Measurements from ENCODE around the gene KIAA1549.

Gene KIAA1549

DNA sequence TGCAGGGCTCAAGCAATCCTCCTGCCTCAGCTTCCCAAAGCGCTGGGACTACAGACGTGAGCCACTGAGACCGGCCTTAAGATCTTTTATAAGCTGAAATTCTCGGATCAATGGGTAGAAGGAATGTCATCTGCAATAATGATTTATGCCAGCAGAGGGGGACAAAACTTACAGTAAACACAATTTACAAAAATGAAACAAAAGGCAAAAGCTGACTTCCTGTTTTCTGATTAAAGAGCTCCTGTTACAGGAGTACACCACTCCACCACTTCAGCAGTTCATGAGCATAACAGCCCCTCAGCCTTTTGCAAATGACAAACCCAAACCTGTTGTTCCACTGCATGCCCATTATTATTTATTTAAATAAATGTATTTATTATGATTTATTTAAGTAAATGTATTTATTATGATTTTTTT lies 94.7 kb downstream of the KIAA1549 start:
- H3K9me3 ChIP-seq (ENCODE audit: control insufficient read depth, low read length) = no peaks in the 10 kb centered on the region
- H4K91ac ChIP-seq (ENCODE audit: low read length) = no peak overlapping the region
- H2BK12ac ChIP-seq (ENCODE audit: low read length in 2 of 2) = no peak overlapping the region
- peaks cover 13% of the 10 kb centered on the region for H3K4me1 ChIP-seq (ENCODE audit: control insufficient read depth, insufficient read depth, low read depth, low read length)
- H3K27ac ChIP-seq (ENCODE audit: low read length, poor library complexity, severe bottlenecking) = no peak overlapping the region
- peak; percentile 73 for DNase-seq
- H3K9ac ChIP-seq (ENCODE audit: low read length) = no peak overlapping the region
- WGBS = 70% methylated on average over 1 of the region's 4 CpGs
- H3K18ac ChIP-seq (ENCODE audit: low read depth in 1 of 2, low read length in 2 of 2) = no peak overlapping the region
- H2BK5ac ChIP-seq (ENCODE audit: low read depth, low read length, poor library complexity, severe bottlenecking) = no peak overlapping the region
- H3K27me3 ChIP-seq (ENCODE audit: control insufficient read depth in 1 of 2, insufficient read depth in 1 of 2, low read length in 2 of 2) = no peaks in the 10 kb centered on the region
- H2AK5ac ChIP-seq (ENCODE audit: low read length, severe bottlenecking) = no peak overlapping the region
- H2BK15ac ChIP-seq (ENCODE audit: low read depth, poor library complexity, severe bottlenecking) = no peak overlapping the region
- no peak overlapping the region for H4K8ac ChIP-seq (ENCODE audit: low read length)
- no peak overlapping the region for H3K4me3 ChIP-seq (ENCODE audit: insufficient read depth in 1 of 2, low read depth in 1 of 2, low read length in 2 of 2)
- no peaks in the 10 kb centered on the region for H3K36me3 ChIP-seq (ENCODE audit: control insufficient read depth in 1 of 2, insufficient read depth in 2 of 2, low read depth in 1 of 2, low read length in 2 of 2)
- no peak overlapping the region for H3K23ac ChIP-seq (ENCODE audit: low read length in 2 of 2)
- no peak overlapping the region for H2BK120ac ChIP-seq (ENCODE audit: low read depth, low read length)
- H3K4me2 ChIP-seq (ENCODE audit: low read length, poor library complexity, severe bottlenecking) = no peak overlapping the region
- H2AFZ ChIP-seq (ENCODE audit: low read depth, low read length) = no peak overlapping the region
- H3K14ac ChIP-seq (ENCODE audit: low read length in 2 of 2) = no peak overlapping the region
- no peak overlapping the region for H3K4ac ChIP-seq (ENCODE audit: low read depth in 1 of 2, low read length in 2 of 2)
- H3K79me1 ChIP-seq (replicated peaks; ENCODE audit: low read length, poor library complexity, severe bottlenecking) = peaks cover 3% of the 10 kb centered on the region

DNA sequence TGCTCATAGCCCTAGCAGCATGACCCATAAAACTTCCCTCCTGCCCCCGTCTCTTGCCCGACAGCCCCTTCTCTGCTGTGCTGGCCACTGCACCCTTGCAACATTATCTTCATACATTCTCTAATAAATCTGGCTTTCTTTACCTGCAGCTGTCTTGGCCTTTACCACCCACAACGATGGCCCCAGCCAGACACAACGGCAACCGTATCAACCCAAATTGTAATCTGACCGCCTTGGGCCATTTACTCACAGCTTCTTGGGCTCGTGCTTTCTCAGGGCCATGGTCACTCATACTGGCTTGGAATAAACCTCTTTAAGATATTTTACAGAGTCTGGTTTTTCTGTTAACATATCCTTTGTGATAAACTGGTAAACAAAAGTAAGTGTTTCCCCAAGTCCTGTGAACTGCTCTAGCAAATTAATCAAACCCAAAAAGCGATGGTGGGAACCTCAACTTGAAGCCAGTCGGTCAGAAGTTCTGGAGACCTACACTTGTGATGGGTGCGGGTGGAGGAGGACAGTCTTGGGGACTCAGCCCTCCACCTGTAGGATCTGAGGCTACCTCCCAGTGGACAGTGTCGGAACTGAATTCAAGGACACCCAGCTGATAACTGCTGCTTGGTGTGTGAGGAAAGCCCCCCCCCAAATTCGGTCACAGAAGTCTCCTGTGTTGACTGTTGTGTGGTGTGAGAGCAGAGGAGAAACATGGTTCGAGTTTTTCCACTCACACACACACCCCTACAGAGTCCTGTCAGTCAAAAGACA lies 95.6 kb downstream of the KIAA1549 start:
- no peak overlapping the region for H3K9ac ChIP-seq (ENCODE audit: low read length)
- no peak overlapping the region for H2BK12ac ChIP-seq (ENCODE audit: low read length in 2 of 2)
- H3K36me3 ChIP-seq (ENCODE audit: control insufficient read depth in 1 of 2, insufficient read depth in 2 of 2, low read depth in 1 of 2, low read length in 2 of 2) = peaks cover 0 to 6% of the 10 kb centered on the region in 2 experiments
- H2BK120ac ChIP-seq (ENCODE audit: low read depth, low read length) = no peak overlapping the region
- no peak overlapping the region for H3K4me2 ChIP-seq (ENCODE audit: low read length, poor library complexity, severe bottlenecking)
- peaks cover 3% of the 10 kb centered on the region for H3K79me1 ChIP-seq (replicated peaks; ENCODE audit: low read length, poor library complexity, severe bottlenecking)
- H3K4me1 ChIP-seq (ENCODE audit: control insufficient read depth, insufficient read depth, low read depth, low read length) = peaks cover 6% of the 10 kb centered on the region
- H2BK5ac ChIP-seq (ENCODE audit: low read depth, low read length, poor library complexity, severe bottlenecking) = no peak overlapping the region
- H4K91ac ChIP-seq (ENCODE audit: low read length) = no peak overlapping the region
- H3K18ac ChIP-seq (ENCODE audit: low read depth in 1 of 2, low read length in 2 of 2) = no peak overlapping the region
- no peak overlapping the region for H2AFZ ChIP-seq (ENCODE audit: low read depth, low read length)
- no peaks in the 10 kb centered on the region for H3K9me3 ChIP-seq (ENCODE audit: control insufficient read depth, low read length)
- no peak overlapping the region for H3K14ac ChIP-seq (ENCODE audit: low read length in 2 of 2)
- WGBS = 92% methylated on average over 10 of the region's 13 CpGs
- no peak overlapping the region for H2AK5ac ChIP-seq (ENCODE audit: low read length, severe bottlenecking)
- H3K4ac ChIP-seq (ENCODE audit: low read depth in 1 of 2, low read length in 2 of 2) = no peak overlapping the region
- no peak overlapping the region for H3K4me3 ChIP-seq (ENCODE audit: insufficient read depth in 1 of 2, low read depth in 1 of 2, low read length in 2 of 2)
- H3K27me3 ChIP-seq (ENCODE audit: control insufficient read depth in 1 of 2, insufficient read depth in 1 of 2, low read length in 2 of 2) = no peaks in the 10 kb centered on the region
- no peak for DNase-seq
- H3K23ac ChIP-seq (ENCODE audit: low read length in 2 of 2) = no peak overlapping the region
- no peak overlapping the region for H2BK15ac ChIP-seq (ENCODE audit: low read depth, poor library complexity, severe bottlenecking)
- H3K27ac ChIP-seq (ENCODE audit: low read length, poor library complexity, severe bottlenecking) = no peak overlapping the region
- H4K8ac ChIP-seq (ENCODE audit: low read length) = no peak overlapping the region

DNA sequence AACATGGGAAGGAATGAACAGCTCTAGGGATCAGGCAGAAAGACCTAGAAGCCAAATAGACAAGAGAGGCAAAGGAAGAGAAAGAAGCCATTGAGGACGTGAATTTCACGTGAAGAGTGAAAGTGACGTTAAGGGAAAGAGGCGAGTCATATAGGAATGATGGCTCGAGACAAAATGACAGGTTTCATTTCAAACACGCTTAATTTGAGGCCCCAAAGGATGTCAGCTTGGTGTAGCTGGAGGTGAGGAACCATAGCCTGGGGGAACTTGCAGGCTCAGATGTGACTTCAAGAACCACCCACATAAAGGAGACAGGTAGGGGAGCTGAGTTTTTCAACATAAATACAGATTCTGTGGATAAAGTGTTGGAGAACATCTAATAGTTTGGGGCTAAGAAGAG lies 98.9 kb downstream of the KIAA1549 start:
- H3K27ac ChIP-seq (ENCODE audit: low read length, poor library complexity, severe bottlenecking) = no peak overlapping the region
- H3K4me1 ChIP-seq (ENCODE audit: control insufficient read depth, insufficient read depth, low read depth, low read length) = peaks cover 3% of the 10 kb centered on the region
- H2BK120ac ChIP-seq (ENCODE audit: low read depth, low read length) = no peak overlapping the region
- no peak overlapping the region for H3K23ac ChIP-seq (ENCODE audit: low read length in 2 of 2)
- DNase-seq = no peak
- no peak overlapping the region for H4K91ac ChIP-seq (ENCODE audit: low read length)
- no peak overlapping the region for H3K18ac ChIP-seq (ENCODE audit: low read depth in 1 of 2, low read length in 2 of 2)
- H3K27me3 ChIP-seq (ENCODE audit: control insufficient read depth in 1 of 2, insufficient read depth in 1 of 2, low read length in 2 of 2) = no peaks in the 10 kb centered on the region
- no peaks in the 10 kb centered on the region for H3K9me3 ChIP-seq (ENCODE audit: control insufficient read depth, low read length)
- no peak overlapping the region for H2BK5ac ChIP-seq (ENCODE audit: low read depth, low read length, poor library complexity, severe bottlenecking)
- no peak overlapping the region for H3K4me3 ChIP-seq (ENCODE audit: insufficient read depth in 1 of 2, low read depth in 1 of 2, low read length in 2 of 2)
- no peaks in the 10 kb centered on the region for H3K79me1 ChIP-seq (replicated peaks; ENCODE audit: low read length, poor library complexity, severe bottlenecking)
- H2BK15ac ChIP-seq (ENCODE audit: low read depth, poor library complexity, severe bottlenecking) = no peak overlapping the region
- H4K8ac ChIP-seq (ENCODE audit: low read length) = no peak overlapping the region
- no peak overlapping the region for H3K9ac ChIP-seq (ENCODE audit: low read length)
- peaks cover 3 to 9% of the 10 kb centered on the region in 2 experiments for H3K36me3 ChIP-seq (ENCODE audit: control insufficient read depth in 1 of 2, insufficient read depth in 2 of 2, low read depth in 1 of 2, low read length in 2 of 2)
- H3K4ac ChIP-seq (ENCODE audit: low read depth in 1 of 2, low read length in 2 of 2) = no peak overlapping the region
- no peak overlapping the region for H2AFZ ChIP-seq (ENCODE audit: low read depth, low read length)
- H3K14ac ChIP-seq (ENCODE audit: low read length in 2 of 2) = no peak overlapping the region
- WGBS = 96% methylated on average over 6 of the region's 6 CpGs
- H3K4me2 ChIP-seq (ENCODE audit: low read length, poor library complexity, severe bottlenecking) = no peak overlapping the region
- no peak overlapping the region for H2BK12ac ChIP-seq (ENCODE audit: low read length in 2 of 2)
- H2AK5ac ChIP-seq (ENCODE audit: low read length, severe bottlenecking) = no peak overlapping the region

DNA sequence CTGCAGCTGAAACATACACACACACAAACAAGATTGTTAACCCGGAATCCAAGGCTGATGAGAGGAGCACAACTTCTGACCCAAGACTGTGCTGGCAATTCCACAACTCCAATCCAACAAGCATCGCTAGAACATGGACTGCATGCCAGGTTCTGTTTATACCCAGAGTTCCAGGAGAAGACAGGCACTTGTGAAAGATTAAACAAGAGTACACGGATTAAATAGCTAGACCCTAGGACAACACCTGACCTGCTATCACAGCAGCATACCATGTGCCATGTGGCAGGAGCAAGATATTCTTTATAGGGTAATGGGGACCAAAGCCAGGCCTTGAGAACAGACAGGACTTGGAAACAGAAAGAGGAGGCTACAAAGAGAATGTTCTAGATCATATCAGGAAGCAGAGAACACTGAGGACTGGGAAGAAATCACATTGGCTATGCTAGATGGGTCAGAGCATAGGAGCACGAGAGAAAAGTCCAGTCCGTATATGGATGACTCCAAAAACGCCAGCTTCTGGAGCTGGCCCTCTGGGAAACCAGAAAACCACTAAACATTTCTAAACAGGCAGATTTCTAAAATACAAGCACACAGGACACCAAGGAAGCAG lies 99.5 kb downstream of the KIAA1549 start:
- Histone ChIP-seq H3K27ac (ENCODE audit: low read length, poor library complexity, severe bottlenecking) (no peak overlapping the region), H2AK5ac (ENCODE audit: low read length, severe bottlenecking) (no peak overlapping the region), H2BK12ac (ENCODE audit: low read length in 2 of 2) (no peak overlapping the region), H3K23ac (ENCODE audit: low read length in 2 of 2) (no peak overlapping the region), H3K4ac (ENCODE audit: low read depth in 1 of 2, low read length in 2 of 2) (no peak overlapping the region), H3K27me3 (ENCODE audit: control insufficient read depth in 1 of 2, insufficient read depth in 1 of 2, low read length in 2 of 2) (no peaks in the 10 kb centered on the region), H3K4me1 (ENCODE audit: control insufficient read depth, insufficient read depth, low read depth, low read length) (peaks cover 3% of the 10 kb centered on the region), H3K14ac (ENCODE audit: low read length in 2 of 2) (no peak overlapping the region), H3K9me3 (ENCODE audit: control insufficient read depth, low read length) (no peaks in the 10 kb centered on the region), H4K8ac (ENCODE audit: low read length) (no peak overlapping the region), H2BK120ac (ENCODE audit: low read depth, low read length) (no peak overlapping the region), H3K4me3 (ENCODE audit: insufficient read depth in 1 of 2, low read depth in 1 of 2, low read length in 2 of 2) (peak overlapping the region in 1 of 2 experiments; percentile 45), H3K9ac (ENCODE audit: low read length) (peak overlapping the region; percentile 68), H2BK15ac (ENCODE audit: low read depth, poor library complexity, severe bottlenecking) (no peak overlapping the region), H3K79me1 (replicated peaks; ENCODE audit: low read length, poor library complexity, severe bottlenecking) (no peaks in the 10 kb centered on the region), H2BK5ac (ENCODE audit: low read depth, low read length, poor library complexity, severe bottlenecking) (no peak overlapping the region), H3K4me2 (ENCODE audit: low read length, poor library complexity, severe bottlenecking) (no peak overlapping the region), H4K91ac (ENCODE audit: low read length) (no peak overlapping the region), H3K18ac (ENCODE audit: low read depth in 1 of 2, low read length in 2 of 2) (no peak overlapping the region), H3K36me3 (ENCODE audit: control insufficient read depth in 1 of 2, insufficient read depth in 2 of 2, low read depth in 1 of 2, low read length in 2 of 2) (peaks cover 3 to 9% of the 10 kb centered on the region in 2 experiments), H2AFZ (ENCODE audit: low read depth, low read length) (no peak overlapping the region)
- 83% methylated on average over 6 of the region's 6 CpGs for WGBS
- no peak for DNase-seq

Data from mesenchymal stem cell (in vitro differentiated cells and primary cell).